GM13976 (cell line): ENCODE measurements around the gene HACD1.

Experiments
- DNase-seq: peaks from one replicate; pipeline ENCODE4 v3.0.0; 2012; ENCODE audit warnings: low spot score
- in situ Hi-C: fragments of 300-500 bp; cut with MboI; formaldehyde crosslinking; loops from one replicate; pipeline ENCODE4 v1.12.0; 2022; ENCODE audit warnings: low sequenced_read_pairs, mixed read lengths, inconsistent platforms; ENCODE audit not compliant: unreplicated experiment
- TF ChIP-seq, protein P1 (sequence below): IDR thresholded peaks from 2 replicates; pipeline ENCODE4 v1.5.1; 2012; ENCODE audit warnings: borderline replicate concordance, mild to moderate bottlenecking; ENCODE audit not compliant: insufficient read depth; ENCODE audit errors: extremely low read depth, missing control alignments, control extremely low read depth

Gene HACD1

DNA sequence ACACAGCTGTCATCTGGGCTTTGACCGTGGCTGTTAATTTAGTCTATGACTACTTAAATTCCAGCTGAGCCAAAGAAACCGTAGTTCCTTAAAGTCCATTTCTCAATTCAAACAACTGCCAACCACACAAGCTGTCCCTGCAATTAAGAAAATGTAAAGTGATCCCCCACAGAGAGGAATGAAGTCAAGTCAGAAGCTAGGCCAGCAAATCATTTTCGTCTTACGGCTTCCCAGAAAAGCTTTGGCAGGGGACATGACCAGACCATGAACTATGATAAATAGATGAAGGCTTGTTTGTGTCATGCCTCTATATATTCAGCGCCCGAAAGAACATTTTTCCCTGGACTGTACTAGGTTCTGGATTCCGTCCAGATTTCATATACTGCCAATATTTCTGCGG lies 54.6 kb downstream of the HACD1 start:
- TF ChIP-seq, protein P1, sequence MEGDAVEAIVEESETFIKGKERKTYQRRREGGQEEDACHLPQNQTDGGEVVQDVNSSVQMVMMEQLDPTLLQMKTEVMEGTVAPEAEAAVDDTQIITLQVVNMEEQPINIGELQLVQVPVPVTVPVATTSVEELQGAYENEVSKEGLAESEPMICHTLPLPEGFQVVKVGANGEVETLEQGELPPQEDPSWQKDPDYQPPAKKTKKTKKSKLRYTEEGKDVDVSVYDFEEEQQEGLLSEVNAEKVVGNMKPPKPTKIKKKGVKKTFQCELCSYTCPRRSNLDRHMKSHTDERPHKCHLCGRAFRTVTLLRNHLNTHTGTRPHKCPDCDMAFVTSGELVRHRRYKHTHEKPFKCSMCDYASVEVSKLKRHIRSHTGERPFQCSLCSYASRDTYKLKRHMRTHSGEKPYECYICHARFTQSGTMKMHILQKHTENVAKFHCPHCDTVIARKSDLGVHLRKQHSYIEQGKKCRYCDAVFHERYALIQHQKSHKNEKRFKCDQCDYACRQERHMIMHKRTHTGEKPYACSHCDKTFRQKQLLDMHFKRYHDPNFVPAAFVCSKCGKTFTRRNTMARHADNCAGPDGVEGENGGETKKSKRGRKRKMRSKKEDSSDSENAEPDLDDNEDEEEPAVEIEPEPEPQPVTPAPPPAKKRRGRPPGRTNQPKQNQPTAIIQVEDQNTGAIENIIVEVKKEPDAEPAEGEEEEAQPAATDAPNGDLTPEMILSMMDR: no peak
- DNase-seq: no peak
- in situ Hi-C loops: no loop called here

DNA sequence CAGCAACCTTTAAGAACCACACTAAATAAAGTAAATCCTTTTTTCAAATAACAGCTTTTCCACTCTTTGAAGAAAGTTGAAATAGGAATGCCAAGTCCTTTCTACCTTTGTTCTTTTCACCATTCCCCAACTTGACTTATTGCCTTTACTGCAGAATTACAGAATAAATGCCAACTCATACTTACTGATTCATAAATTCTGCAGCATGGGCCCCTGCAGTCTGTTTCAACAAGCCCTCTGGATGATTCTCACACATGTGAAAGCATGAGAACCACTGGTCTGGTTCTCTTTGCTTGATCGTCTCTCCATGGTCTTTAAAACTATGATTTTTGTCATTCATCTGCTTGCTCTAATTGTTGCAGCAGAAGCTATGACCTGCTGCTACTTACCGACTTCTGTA lies 56.1 kb downstream of the HACD1 start:
- in situ Hi-C loops: no loop called here
- DNase-seq: no peak
- TF ChIP-seq, protein P1: no peak

DNA sequence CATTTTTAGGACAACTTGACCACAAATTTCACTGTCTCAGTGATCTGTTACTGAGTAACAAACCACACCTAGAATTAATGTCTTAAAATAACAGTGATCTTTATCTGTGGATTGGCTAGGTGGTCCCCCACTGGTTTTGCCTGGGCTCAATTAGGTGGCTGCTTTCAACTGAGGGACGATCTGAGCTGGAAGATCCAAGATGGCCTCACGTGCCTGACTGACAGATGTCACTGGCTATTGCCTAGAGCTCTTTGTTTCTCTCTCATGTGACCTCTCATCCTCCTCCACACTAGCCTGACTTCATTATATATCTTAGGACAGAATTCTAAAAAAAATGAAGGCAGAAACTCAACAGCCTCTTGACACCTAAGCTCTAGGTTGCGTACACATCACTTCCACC lies 59.7 kb downstream of the HACD1 start:
- in situ Hi-C loops: no loop called here
- no peak for DNase-seq
- TF ChIP-seq, protein P1: no peak

DNA sequence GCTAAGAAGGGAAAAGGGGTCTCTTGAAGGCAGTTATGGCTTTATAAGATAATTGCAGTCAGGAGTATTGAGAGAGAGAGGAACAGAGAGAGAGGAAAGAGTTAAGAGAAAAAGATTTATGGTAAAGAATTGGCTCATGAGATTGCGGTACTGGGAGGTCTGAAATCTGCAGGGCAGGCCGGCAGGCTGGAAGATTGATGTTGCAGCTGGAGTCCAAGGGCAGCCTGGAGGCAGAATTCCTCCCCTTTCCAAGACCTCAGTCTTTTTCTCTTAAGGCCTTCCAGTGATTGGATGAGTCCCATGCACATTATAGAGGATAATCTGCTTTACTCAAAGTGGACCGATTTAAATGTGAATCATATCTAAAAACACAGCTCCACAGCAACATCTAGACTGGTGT lies 68.4 kb downstream of the HACD1 start:
- no peak for DNase-seq
- in situ Hi-C loops: no loop called here
- TF ChIP-seq, protein P1: no peak

DNA sequence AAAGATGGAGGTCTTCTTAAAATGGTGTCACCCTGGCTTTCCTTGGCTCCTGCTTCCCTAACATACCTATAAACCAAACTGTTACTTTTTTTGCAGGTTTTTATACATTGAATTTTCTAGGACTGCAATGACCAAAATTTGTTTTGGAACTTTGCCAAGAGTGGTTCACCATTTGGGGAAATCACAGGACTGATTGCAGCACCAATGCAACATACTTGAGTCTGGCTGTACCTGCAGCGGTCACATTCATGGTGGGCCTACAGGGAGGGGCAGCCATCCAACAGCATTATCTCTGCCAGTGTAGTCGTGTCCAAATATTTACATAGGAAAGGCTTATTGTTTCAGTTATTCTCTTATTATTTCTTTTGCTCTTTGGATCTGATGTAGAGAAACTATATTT lies 69.0 kb downstream of the HACD1 start:
- DNase-seq: no peak
- TF ChIP-seq, protein P1: no peak
- in situ Hi-C loops: no loop called here

DNA sequence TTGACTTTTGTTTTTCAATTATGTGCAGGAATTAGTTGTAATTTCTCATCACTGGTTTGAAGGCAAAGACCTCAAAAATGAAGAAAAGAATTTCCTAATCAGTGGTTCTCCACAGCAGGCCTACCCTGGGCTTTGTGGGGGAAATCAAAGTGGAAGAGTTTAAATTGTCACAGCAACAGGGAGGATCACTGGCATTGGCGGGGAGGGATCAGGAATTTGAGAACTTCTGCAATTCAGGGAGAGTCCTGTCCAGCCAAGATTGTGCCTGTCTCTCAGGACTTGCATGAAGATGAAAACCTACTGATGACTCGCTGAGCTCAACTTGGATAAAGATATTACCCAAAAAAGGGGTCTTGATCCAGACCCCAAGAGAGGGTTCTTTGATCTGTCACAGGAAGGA lies 70.1 kb downstream of the HACD1 start:
- TF ChIP-seq, protein P1: no peak
- no peak for DNase-seq
- in situ Hi-C loops: no loop called here

DNA sequence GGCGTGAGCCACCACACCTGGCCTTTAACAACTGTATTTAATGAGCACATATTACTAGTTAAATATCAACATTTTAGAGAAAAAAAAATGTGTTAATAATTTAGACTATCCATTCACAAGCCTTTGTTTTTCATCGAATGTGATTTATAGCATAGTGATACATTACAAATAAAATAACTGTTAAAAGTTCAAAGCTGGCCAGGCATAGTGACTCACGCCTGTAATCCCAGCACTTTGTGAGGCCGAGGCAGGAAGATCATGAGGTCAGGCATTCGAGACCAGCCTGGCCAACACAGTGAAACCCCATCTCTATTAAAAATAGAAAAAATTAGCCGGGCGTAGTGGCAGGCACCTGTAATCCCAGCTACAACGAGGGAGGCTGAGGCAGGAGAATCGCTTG lies 72.7 kb downstream of the HACD1 start:
- in situ Hi-C loops: no loop called here
- no peak for DNase-seq
- TF ChIP-seq, protein P1: no peak
